Nephron (organoid): ENCODE measurements around the gene KRTAP5-9.
"Not testable (repeated sequence)": the region's sequence is repeated elsewhere in the genome, so short reads cannot be mapped to it uniquely, and the experiment has no call there.

Experiments used
- H3K27ac Mint-ChIP-seq, 3 experiments: 2 replicates each; pipeline ENCODE4 v1.8.0; 2020; ENCODE audit warnings: mixed read lengths in 3 of 3, mild to moderate bottlenecking in 2 of 3, moderate library complexity in 1 of 3
- H3K27me3 Mint-ChIP-seq: 2 replicates; pipeline ENCODE4 v1.8.0; 2021; ENCODE audit warnings: low read depth, mild to moderate bottlenecking, moderate library complexity, mixed read lengths
- H3K36me3 Mint-ChIP-seq: 2 replicates; pipeline ENCODE4 v1.8.0; 2020; ENCODE audit warnings: low read depth, mixed read lengths
- H3K4me1 Mint-ChIP-seq: 2 replicates; pipeline ENCODE4 v1.8.0; 2020; ENCODE audit warnings: mixed read lengths
- H3K4me3 Mint-ChIP-seq, 3 experiments: 2 replicates each; pipeline ENCODE4 v1.8.0; 2020; ENCODE audit warnings: mild to moderate bottlenecking in 3 of 3, mixed read lengths in 3 of 3, moderate library complexity in 2 of 3
- H3K9me3 Mint-ChIP-seq: 2 replicates; pipeline ENCODE4 v1.8.0; 2020; ENCODE audit warnings: mixed read lengths
- TF ChIP-seq, protein P1 (sequence below), 3 experiments: fragments of 200-600 bp; sonication (generic); IDR thresholded peaks; one replicate each; pipeline ENCODE4 v1.5.0; 2021; ENCODE audit warnings: antibody characterized with exemption in 3 of 3; ENCODE audit not compliant: unreplicated experiment in 3 of 3

The KRTAP5-9 gene

DNA sequence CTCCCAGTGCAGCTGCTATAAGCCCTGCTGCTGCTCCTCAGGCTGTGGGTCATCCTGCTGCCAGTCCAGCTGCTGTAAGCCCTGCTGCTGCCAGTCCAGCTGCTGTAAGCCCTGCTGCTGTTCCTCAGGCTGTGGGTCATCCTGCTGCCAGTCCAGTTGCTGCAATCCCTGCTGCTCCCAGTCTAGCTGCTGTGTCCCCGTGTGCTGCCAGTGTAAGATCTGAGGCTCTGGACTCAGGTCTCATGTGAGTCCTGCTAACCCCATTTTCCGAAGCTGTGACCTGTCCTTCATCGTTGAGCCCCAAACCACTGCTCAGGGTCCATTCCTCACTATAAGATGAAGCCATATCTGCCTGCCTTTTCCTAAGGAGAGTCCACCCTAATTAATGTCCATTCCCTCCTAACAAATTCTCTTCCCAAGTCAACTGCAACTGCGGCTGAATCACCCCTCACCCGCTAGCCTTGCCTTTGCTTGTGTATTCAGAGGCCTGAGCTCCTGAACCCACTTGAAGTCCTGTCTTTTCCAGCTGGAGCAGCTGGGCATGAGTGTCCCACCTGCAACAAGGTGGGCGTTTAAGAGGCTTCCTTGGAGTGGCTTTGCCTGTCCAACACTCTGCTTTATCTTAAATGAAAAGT lies 20.5 kb upstream of the KRTAP5-9 start:
- Mint-ChIP-seq H3K27ac (no peak overlapping the region), H3K27me3 (peaks cover 13% of the 10 kb centered on the region), H3K4me3 (no peak overlapping the region), H3K36me3 (no peaks in the 10 kb centered on the region), H3K4me1 (peaks cover 4% of the 10 kb centered on the region), H3K9me3 (peaks cover 10% of the 10 kb centered on the region)
- TF ChIP-seq, protein P1, sequence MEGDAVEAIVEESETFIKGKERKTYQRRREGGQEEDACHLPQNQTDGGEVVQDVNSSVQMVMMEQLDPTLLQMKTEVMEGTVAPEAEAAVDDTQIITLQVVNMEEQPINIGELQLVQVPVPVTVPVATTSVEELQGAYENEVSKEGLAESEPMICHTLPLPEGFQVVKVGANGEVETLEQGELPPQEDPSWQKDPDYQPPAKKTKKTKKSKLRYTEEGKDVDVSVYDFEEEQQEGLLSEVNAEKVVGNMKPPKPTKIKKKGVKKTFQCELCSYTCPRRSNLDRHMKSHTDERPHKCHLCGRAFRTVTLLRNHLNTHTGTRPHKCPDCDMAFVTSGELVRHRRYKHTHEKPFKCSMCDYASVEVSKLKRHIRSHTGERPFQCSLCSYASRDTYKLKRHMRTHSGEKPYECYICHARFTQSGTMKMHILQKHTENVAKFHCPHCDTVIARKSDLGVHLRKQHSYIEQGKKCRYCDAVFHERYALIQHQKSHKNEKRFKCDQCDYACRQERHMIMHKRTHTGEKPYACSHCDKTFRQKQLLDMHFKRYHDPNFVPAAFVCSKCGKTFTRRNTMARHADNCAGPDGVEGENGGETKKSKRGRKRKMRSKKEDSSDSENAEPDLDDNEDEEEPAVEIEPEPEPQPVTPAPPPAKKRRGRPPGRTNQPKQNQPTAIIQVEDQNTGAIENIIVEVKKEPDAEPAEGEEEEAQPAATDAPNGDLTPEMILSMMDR (IDR thresholded peaks at IDR 0.05; ENCODE audit: unreplicated experiment in 3 of 3) = no peak

DNA sequence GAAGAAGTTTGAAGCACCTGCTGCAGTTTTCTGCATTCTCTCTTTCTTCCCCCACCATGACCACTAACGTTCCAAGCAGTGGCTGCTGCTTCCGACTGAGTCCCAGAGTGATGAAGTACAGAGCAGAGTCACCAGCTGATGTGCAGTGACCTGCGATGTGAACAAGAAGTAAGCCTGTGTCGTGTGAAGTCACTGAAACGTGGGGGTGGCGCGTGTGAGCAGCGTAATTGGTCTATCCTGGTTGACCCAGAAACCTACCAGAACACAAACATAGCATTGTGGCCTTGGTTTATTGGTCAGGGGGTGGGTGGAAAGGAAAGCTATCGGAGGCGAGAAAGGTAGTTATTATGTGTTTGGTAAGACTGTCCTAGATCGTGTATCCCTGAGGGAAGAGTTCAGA lies 17.6 kb upstream of the KRTAP5-9 start:
- H3K27me3 Mint-ChIP-seq = peaks cover 13% of the 10 kb centered on the region

DNA sequence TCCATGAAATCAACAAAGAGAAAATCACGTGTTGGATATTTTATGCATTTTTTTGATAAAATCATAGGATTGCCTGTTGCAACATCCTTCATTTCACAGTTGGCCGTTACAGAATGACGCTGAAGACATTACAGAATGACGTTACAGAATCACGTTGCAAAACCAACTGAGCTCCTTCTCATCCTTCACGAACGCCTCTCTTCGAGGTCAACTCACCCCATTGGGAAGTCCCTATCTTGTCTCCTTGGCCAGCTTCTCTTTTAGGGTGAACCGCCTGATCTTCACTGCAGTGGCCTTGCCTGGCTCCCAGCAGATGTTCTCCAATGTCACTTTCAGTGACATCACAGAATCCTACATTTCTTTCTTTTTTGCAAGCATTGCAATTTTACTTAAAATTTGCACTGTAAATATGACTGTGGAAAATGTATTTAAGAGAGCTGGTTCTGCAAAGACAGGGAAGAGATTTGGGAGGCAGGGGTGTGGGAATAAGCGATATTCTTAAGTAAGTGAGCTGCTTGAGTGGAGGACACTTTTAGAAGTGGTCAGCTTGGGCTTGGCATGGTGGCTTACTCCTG lies 16.1 kb upstream of the KRTAP5-9 start:
- Mint-ChIP-seq H3K9me3 (peaks cover 5% of the 10 kb centered on the region), H3K4me3 (no peak overlapping the region), H3K27me3 (peaks cover 9% of the 10 kb centered on the region)

More for the DNA sequence above, 17.6 kb upstream of the KRTAP5-9 start:
- Mint-ChIP-seq H3K4me1 (peaks cover 10% of the 10 kb centered on the region), H3K4me3 (no peak overlapping the region), H3K27ac (no peak overlapping the region), H3K36me3 (no peaks in the 10 kb centered on the region), H3K9me3 (peaks cover 5% of the 10 kb centered on the region)
- TF ChIP-seq, protein P1 (IDR thresholded peaks at IDR 0.05; ENCODE audit: unreplicated experiment in 3 of 3) = no peak

DNA sequence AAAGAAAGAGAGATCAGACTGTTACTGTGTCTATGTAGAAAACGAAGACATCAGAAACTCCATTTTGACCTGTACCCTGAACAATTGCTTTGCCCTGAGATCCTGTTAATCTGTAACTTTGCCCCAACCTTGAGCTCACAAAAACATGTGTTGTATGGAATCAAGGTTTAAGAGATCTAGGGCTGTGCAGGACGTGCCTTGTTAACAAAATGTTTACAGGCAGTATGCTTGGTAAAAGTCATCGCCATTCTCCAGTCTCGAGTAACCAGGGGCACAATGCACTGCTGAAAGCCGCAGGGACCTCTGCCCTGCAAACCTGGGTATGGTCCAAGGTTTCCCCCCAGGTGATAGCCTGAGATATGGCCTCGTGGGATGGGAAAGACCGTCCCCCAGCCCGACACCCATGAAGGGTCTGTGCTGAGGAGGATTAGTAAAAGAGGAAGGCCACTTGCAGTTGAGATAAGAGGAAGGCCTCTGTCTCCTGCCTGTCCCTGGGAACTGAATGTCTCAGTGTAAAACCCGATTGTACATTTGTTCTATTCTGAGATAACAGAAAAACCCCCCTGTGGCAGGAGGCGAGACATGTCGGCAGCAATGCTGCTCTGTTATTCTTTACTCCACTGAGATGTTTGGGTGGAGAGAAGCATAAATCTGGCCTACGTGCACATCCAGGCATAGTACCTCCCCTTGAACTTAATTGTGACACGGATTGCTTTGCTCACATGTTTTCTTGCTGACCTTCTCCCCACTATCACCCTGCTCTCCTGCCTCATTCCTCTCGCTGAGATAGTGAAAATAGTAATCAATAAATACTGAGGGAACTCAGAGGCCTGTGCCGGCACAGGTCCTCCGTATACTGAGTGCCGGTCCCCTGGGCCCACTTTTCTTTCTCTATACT lies 13.3 kb upstream of the KRTAP5-9 start:
- Mint-ChIP-seq H3K27ac (peak overlapping the region; percentile 3 to 91 (median 9)), H3K27me3 (peaks cover 17% of the 10 kb centered on the region)
- H3K36me3 Mint-ChIP-seq = not testable (repeated sequence)

More for the DNA sequence above, 16.1 kb upstream of the KRTAP5-9 start:
- no peaks in the 10 kb centered on the region for H3K36me3 Mint-ChIP-seq
- H3K27ac Mint-ChIP-seq = no peak overlapping the region
- TF ChIP-seq, protein P1 (IDR thresholded peaks at IDR 0.05; ENCODE audit: unreplicated experiment in 3 of 3) = no peak
- peaks cover 5% of the 10 kb centered on the region for H3K4me1 Mint-ChIP-seq

DNA sequence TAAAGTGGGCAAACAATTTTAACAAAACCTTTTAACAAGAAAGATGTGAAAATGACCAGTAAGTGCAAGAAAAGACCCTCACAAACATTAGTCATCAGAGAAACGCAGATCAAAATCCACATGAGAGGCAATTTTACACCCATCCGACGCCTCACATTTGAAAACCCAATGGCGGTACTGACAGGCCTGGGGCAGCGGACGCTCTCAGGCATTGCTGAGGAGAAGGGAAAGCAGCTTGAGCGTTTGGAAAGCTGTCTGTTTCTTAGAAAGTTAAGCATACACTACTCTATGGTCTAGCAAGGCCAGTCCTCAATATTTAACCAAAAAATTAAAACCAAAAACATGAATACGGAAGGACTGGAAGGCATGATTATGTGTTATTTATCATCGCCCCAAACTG lies 12.4 kb upstream of the KRTAP5-9 start:
- no peak overlapping the region for H3K4me3 Mint-ChIP-seq
- peak overlapping the region in 1 of 3 experiments; percentile 5 for H3K27ac Mint-ChIP-seq
- H3K4me1 Mint-ChIP-seq = peaks cover 13% of the 10 kb centered on the region
- peaks cover 17% of the 10 kb centered on the region for H3K27me3 Mint-ChIP-seq
- H3K36me3 Mint-ChIP-seq = peaks cover 2% of the 10 kb centered on the region
- peaks cover 5% of the 10 kb centered on the region for H3K9me3 Mint-ChIP-seq
- TF ChIP-seq, protein P1 (IDR thresholded peaks at IDR 0.05; ENCODE audit: unreplicated experiment in 3 of 3) = no peak

More for the DNA sequence above, 13.3 kb upstream of the KRTAP5-9 start:
- not testable (repeated sequence) for H3K4me3 Mint-ChIP-seq, H3K9me3 Mint-ChIP-seq
- peaks cover 13% of the 10 kb centered on the region for H3K4me1 Mint-ChIP-seq

DNA sequence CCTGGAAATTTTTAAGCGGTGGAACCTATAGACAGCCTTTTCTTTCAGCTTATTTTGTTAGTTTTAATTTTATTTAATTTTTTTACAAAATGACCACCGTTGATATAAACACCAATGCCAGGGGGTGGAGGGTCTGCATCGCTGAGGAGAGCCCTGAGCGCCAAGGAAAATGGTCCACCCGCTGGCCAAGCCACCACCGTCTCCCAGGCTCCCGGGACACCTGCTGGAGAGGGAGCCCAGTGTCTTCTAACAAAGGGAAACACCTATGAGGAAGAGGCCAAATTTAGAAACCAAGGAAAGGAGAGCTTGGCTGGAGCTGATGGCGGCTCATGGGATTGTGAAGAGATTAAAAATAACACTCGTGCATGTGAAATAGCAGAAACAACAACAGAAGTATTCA lies 10.7 kb upstream of the KRTAP5-9 start:
- Mint-ChIP-seq H3K4me1 (peaks cover 13% of the 10 kb centered on the region), H3K27ac (no peak overlapping the region), H3K4me3 (no peak overlapping the region), H3K36me3 (peaks cover 4% of the 10 kb centered on the region), H3K9me3 (peaks cover 2% of the 10 kb centered on the region), H3K27me3 (peaks cover 10% of the 10 kb centered on the region)
- TF ChIP-seq, protein P1 (IDR thresholded peaks at IDR 0.05; ENCODE audit: unreplicated experiment in 3 of 3) = no peak

DNA sequence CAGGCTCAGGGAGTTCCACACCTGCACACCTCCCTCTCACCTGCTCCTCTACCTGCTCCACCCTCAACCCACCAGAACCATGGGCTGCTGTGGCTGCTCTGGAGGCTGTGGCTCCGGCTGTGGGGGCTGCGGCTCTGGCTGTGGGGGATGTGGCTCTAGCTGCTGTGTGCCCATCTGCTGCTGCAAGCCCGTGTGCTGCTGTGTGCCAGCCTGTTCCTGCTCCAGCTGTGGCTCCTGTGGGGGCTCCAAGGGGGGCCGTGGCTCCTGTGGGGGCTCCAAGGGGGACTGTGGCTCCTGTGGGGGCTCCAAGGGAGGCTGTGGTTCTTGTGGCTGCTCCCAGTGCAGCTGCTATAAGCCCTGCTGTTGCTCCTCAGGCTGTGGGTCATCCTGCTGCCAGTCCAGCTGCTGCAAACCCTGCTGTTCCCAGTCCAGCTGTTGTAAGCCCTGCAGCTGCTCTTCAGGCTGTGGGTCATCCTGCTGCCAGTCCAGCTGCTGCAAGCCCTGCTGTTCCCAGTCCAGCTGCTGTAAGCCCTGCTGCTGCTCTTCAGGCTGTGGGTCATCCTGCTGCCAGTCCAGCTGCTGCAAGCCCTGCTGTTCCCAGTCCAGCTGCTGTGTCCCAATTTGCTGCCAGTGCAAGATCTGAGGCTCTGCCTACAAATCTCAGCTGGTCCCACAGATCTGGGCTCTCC lies 10.1 kb upstream of the KRTAP5-9 start, which contains the start of gene KRTAP5-8:
Gene KRTAP5-8 (plus strand): TSS at position 49 of the 689 bp plus-strand sequence. CDS start 31 bp downstream, at position 80.
- Mint-ChIP-seq H3K4me1 (peaks cover 16% of the 10 kb centered on the region), H3K27ac (peak within 1 kb of the TSS in 1 of 3 experiments; percentile 13), H3K27me3 (peaks cover 10% of the 10 kb centered on the region)
- not testable (repeated sequence) for H3K36me3 Mint-ChIP-seq, H3K9me3 Mint-ChIP-seq, H3K4me3 Mint-ChIP-seq
